Measurements from ENCODE around the gene DNAJC17.
A peak's percentile ranks its signal among the peaks of the same experiment; 100 is the strongest.

DNAJC17 gene

DNA sequence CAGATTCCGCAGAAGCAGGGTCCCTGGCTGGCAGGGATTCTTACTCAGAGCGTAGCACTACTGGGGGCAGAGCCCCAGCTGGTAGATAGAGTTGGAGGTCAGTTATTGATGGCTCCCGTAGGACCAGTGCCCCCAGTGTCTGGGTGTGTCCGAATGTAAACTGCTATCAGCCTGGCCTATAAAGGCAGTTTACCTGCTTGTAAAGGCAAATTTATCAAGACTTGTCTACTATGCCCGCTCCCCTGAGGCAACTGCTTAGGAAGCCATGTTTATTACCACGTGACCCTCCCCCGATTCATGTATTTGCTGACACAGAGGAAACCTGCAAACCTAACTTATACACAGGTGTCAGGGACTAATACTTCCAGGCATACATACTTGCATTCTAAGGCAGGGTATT is 21.8 kb upstream of the DNAJC17 start:
- no peak for DNase-seq (ENCODE audit: low read depth)

GRCh38 chr15:40828447-40829036 is 21.3 kb upstream of the DNAJC17 start, which contains the start of gene PPP1R14D:
Gene PPP1R14D, minus strand, starts transcription at chr15:40828708. Its CDS starts 67 bp downstream, at chr15:40828641.
- no peak for DNase-seq (ENCODE audit: low read depth)

GRCh38 chr15:40826423-40827075 is 19.3 kb upstream of the DNAJC17 start:
- no peak for DNase-seq (ENCODE audit: low read depth)

DNA sequence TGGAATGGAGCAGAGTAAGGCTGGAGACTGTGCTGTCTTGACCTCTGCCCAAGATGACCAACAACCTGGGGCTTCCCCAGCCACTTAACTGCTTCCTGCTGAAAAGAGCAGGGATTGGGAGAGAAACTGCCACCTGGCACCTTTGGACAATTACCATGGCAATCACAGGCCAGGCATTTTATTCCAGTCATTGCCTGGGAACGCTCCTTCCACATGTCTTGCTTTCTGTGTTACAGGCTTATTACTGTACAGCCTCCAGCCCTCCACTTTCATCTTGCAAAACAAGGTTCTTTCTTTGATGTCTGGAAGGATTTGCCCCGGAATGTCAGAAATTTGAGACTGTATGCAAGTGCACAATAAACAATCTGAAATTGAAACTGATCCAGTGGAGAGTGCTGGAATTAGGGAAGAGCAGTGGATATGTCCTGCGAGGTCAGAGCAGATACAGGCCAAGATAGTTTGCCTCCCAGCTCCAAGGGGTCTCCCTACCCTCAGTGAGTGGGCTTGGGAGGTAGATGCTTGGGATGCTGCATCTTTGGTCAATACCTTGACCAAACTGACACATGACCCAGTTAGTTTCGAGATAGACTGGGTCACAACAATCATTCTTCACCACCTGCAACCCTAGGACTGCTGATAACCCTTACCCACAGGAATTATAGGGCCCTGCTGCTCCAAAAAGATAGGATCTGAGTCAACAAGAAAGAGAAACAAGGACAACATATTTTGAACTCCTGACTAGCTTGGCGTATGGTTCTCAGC is 18.6 kb upstream of the DNAJC17 start:
- DNase-seq (ENCODE audit: low read depth) = peak; percentile 34

GRCh38 chr15:40823572-40824343 is 16.5 kb upstream of the DNAJC17 start:
- DNase-seq (ENCODE audit: low read depth) = no peak

GRCh38 chr15:40821195-40821594 is 13.9 kb upstream of the DNAJC17 start:
- DNase-seq (ENCODE audit: low read depth) = no peak

- no peak for DNase-seq (ENCODE audit: low read depth)
Observed at GRCh38 chr15:40819048-40819447, 11.8 kb upstream of the DNAJC17 start.

DNA sequence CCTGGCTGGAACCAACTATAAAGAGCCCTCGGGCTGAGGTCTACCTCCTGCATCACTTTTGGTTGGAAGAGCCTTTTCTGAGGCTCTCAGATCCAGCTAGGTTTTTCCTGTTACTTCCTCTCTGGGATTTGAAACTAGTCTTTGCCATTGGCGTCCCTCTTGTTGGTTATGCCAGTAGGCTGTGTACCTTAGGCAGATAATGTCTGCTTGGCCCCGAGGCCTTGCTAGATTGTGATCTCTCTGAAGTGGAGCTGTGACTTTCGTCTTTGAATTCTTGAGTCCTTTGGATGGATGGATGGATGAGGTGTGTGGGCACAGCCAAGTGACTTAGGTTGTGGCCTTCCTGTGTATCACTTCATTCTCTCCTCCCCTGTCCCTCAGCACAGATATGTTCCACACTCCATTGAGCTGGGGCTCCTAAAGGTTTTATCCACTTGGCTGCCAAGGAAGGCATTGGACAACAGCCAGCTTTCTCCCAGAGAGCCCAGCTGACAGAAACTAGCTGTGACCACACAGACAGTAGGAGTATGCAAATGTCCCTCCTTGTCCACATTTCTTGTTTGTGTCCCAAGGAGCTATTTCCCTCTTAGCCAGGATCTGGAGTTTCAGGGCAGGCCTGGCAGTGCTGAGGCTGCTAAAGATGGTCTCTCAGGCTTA is 7.9 kb upstream of the DNAJC17 start:
- no peak for DNase-seq (ENCODE audit: low read depth)

GRCh38 chr15:40812721-40813425 is 5.6 kb upstream of the DNAJC17 start:
- no peak for DNase-seq (ENCODE audit: low read depth)

- DNase-seq (ENCODE audit: low read depth) = no peak
Observed at GRCh38 chr15:40808861-40809450, 1.7 kb upstream of the DNAJC17 start.

GRCh38 chr15:40807888-40808461 is 702 bp upstream of the DNAJC17 start:
- no peak for DNase-seq (ENCODE audit: low read depth)

GRCh38 chr15:40806672-40807027 is 623 bp downstream of the DNAJC17 start:
- DNase-seq (ENCODE audit: low read depth) = no peak

DNA sequence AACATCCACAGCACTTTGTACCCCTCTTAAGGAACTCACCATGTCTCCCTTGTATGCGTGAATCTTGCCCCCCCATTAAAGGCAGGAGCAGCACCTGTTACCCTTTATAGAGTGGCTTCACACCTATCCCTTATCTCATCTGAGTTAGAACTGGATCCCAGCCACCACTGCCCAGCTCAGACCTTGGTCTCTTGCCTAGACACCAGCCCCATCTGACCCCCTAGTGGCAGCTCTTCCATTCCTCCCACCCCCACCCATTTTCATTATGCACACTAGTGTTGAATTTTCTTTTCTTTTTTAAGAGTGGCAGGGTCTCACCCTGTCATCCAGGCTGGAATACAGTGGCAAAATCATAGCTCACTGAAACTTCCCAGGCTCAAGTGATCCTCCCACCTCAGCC is 3.6 kb downstream of the DNAJC17 start:
- DNase-seq (ENCODE audit: low read depth) = no peak

- no peak for DNase-seq (ENCODE audit: low read depth)
Observed at GRCh38 chr15:40803076-40803475, 4.2 kb downstream of the DNAJC17 start.

DNA sequence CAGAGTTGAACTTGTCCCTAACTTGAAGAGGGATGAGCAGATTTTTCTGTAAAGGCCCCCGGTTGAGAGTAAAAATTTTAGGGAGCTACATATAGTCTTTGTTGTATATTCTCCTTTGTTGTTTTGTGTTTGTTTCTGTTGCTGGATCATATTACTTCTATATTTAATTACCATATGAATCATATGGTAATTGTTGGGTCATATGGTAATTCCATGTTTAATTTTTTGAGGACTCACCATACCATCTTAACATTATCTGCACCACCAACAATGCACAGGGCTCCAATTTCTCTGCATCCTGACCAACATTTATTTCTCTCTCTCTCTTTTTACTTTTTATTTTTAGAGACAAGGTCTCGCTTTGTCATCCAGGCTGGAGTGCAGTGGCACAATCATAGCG is 7.8 kb downstream of the DNAJC17 start:
- no peak for DNase-seq (ENCODE audit: low read depth)

- DNase-seq (ENCODE audit: low read depth) = no peak
Observed at GRCh38 chr15:40796512-40796911, 10.8 kb downstream of the DNAJC17 start.

DNA sequence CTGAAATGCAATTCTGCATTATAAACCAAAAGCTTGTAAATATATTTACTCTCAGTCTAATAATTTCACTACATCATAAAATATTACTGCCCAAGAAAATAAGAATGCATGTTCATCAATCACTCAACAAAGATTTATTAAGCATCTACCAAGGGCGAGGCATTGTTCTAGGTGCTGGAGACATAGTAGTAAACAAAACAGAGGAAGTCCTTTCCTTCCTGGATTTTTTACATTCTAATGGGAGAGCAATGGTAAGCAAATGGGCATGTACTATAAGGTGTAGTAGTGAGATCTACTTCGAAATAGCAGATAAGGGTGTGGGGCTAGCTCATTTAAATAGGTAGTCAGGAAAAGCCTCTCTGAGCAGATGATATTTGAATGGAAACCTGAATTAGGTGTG is 11.2 kb downstream of the DNAJC17 start:
- DNase-seq (ENCODE audit: low read depth) = no peak

- DNase-seq (ENCODE audit: low read depth) = peak; percentile 69
Observed at GRCh38 chr15:40793216-40793989, 13.9 kb downstream of the DNAJC17 start.

- no peak for DNase-seq (ENCODE audit: low read depth)
Observed at GRCh38 chr15:40792394-40792793, 14.9 kb downstream of the DNAJC17 start.

GRCh38 chr15:40790718-40791117 is 16.6 kb downstream of the DNAJC17 start:
- no peak for DNase-seq (ENCODE audit: low read depth)

All from GM04503 (cell line).